Smooth muscle cell (in vitro differentiated cells): ENCODE measurements around the gene ZBTB5. TPM values are rescaled to one million over a fixed set of nuclear protein-coding genes. Genes with fewer than 3 reads are reported as not detected.

ENCODE experiments used
- DNase-seq: peaks from one replicate; lab custom pipeline; 2025; ENCODE audit not compliant: unreplicated experiment; lab: John Stamatoyannopoulos, UW
- H2AFZ ChIP-seq: fragments of 200-600 bp; sonication (generic); 2 replicates; pipeline ENCODE4 v1.6.0; 2016; ENCODE audit warnings: antibody characterized with exemption, low read depth, mild to moderate bottlenecking
- H3F3A ChIP-seq: fragments of 200-600 bp; sonication (generic); 2 replicates; pipeline ENCODE4 v1.6.0; 2017; ENCODE audit warnings: antibody characterized with exemption, low read depth
- H3K27ac ChIP-seq: fragments of 200-600 bp; sonication (generic); 2 replicates; pipeline ENCODE4 v1.5.1; 2016; ENCODE audit warnings: low read depth, mild to moderate bottlenecking
- H3K27me3 ChIP-seq: fragments of 200-600 bp; sonication (generic); 2 replicates; pipeline ENCODE4 v1.6.1; 2016; ENCODE audit warnings: low read depth, mild to moderate bottlenecking
- H3K36me3 ChIP-seq: fragments of 200-600 bp; sonication (generic); 2 replicates; pipeline ENCODE4 v1.5.1; 2016; ENCODE audit warnings: low read depth
- H3K4me1 ChIP-seq: fragments of 200-600 bp; sonication (generic); 2 replicates; pipeline ENCODE4 v1.5.1; 2016; ENCODE audit warnings: low read depth
- H3K4me2 ChIP-seq: fragments of 200-600 bp; sonication (generic); 2 replicates; pipeline ENCODE4 v1.6.0; 2016; ENCODE audit warnings: mild to moderate bottlenecking
- H3K4me3 ChIP-seq: fragments of 200-600 bp; sonication (generic); 2 replicates; pipeline ENCODE4 v1.5.1; 2016; ENCODE audit warnings: mild to moderate bottlenecking
- H3K79me2 ChIP-seq: fragments of 200-600 bp; sonication (generic); 2 replicates; pipeline ENCODE4 v1.6.0; 2016; ENCODE audit warnings: low read depth, mild to moderate bottlenecking
- H3K9ac ChIP-seq: fragments of 200-600 bp; sonication (generic); 2 replicates; pipeline ENCODE4 v1.6.0; 2016; ENCODE audit warnings: low read depth
- H3K9me3 ChIP-seq: fragments of 200-600 bp; sonication (generic); replicated peaks from 2 replicates; pipeline ENCODE4 v1.5.1; 2016; ENCODE audit warnings: low read depth
- H4K20me1 ChIP-seq: fragments of 200-600 bp; sonication (generic); 2 replicates; pipeline ENCODE4 v1.6.0; 2016; ENCODE audit warnings: low read depth
- CTCF ChIP-seq: fragments of 200-600 bp; sonication (generic); IDR thresholded peaks from 2 replicates; pipeline ENCODE4 v1.5.1; 2017; ENCODE audit warnings: borderline replicate concordance, mild to moderate bottlenecking, antibody characterized with exemption; ENCODE audit not compliant: insufficient read depth, poor library complexity, severe bottlenecking
- WGBS: methylation state at CpG from one replicate; pipeline ENCODE4 v1.1.7; 2016; ENCODE audit warnings: low lambda C conversion rate; 5-methylcytosine and 5-hydroxymethylcytosine counted together
- polyA plus RNA-seq: library from polyadenylated mRNA; unstranded; fragments of >200 nt; fragmentation: Nextera tagmentation; extraction: Ambion mirVana; gene quantifications from 2 replicates; pipeline ENCODE4 v1.2.1, GENCODE V29; 2016
- total RNA-seq: library from RNA; depleted of rRNA; stranded (reverse); fragments of >200 nt; gene quantifications from 2 replicates; pipeline ENCODE4 v1.2.3, GENCODE V29; 2014

The ZBTB5 gene
- total and polyA plus RNA-seq, 2 experiments from 2014 or later, result 4.3 to 21.8 TPM

GRCh38 chr9:37424204-37424685, 41.0 kb downstream of the ZBTB5 start:
- Histone ChIP-seq H3K79me2 (peaks cover 31% of the 10 kb centered on the region), H3K27ac (no peak overlapping the region), H3K9ac (no peak overlapping the region), H3K4me2 (peak overlapping the region; percentile 95), H4K20me1 (peaks cover 27% of the 10 kb centered on the region), H3F3A (no peaks in the 10 kb centered on the region), H3K4me3 (no peak overlapping the region), H3K9me3 (no peaks in the 10 kb centered on the region), H3K27me3 (no peaks in the 10 kb centered on the region), H2AFZ (no peak overlapping the region), H3K36me3 (no peaks in the 10 kb centered on the region), H3K4me1 (peaks cover 19% of the 10 kb centered on the region)
- no peak for TF ChIP-seq CTCF
- WGBS, result 89% methylated on average over 8 of the region's 8 CpGs
- no peak for DNase-seq

GRCh38 chr9:37423508-37423907, 41.7 kb downstream of the ZBTB5 start:
- H3K4me2 ChIP-seq, result peak overlapping the region; percentile 95
- no peak for DNase-seq
- H3K79me2 ChIP-seq, result peaks cover 31% of the 10 kb centered on the region
- no peak for TF ChIP-seq CTCF
- peak overlapping the region; percentile 90 for H3K4me3 ChIP-seq
- H3K27ac ChIP-seq, result no peak overlapping the region
- no peaks in the 10 kb centered on the region for H3K27me3 ChIP-seq
- H3K4me1 ChIP-seq, result peaks cover 19% of the 10 kb centered on the region
- peak overlapping the region; percentile 88 for H3K9ac ChIP-seq
- 91% methylated on average over 2 of the region's 2 CpGs for WGBS
- no peaks in the 10 kb centered on the region for H3K9me3 ChIP-seq
- no peak overlapping the region for H2AFZ ChIP-seq
- H3F3A ChIP-seq, result no peaks in the 10 kb centered on the region
- H3K36me3 ChIP-seq, result no peaks in the 10 kb centered on the region
- peaks cover 27% of the 10 kb centered on the region for H4K20me1 ChIP-seq

GRCh38 chr9:37422289-37423104, 42.8 kb downstream of the ZBTB5 start, which contains the start of gene GRHPR:
Gene GRHPR, plus strand, starts transcription at chr9:37422696. Its CDS starts 55 bp downstream, at chr9:37422751.
- H3K4me2 ChIP-seq, result peak within 1 kb of the TSS; percentile 95

More at GRCh38 chr9:37422289-37423104, 42.8 kb downstream of the ZBTB5 start, which contains the start of gene GRHPR:
- Histone ChIP-seq H2AFZ (peak within 1 kb of the TSS; percentile 89), H3K9ac (peak within 1 kb of the TSS; percentile 88), H3K27ac (peak within 1 kb of the TSS; percentile 68), H3K9me3 (no peaks in the 10 kb centered on the region), H3F3A (no peaks in the 10 kb centered on the region), H3K79me2 (peaks cover 31% of the 10 kb centered on the region), H3K36me3 (no peaks in the 10 kb centered on the region), H3K4me1 (peaks cover 19% of the 10 kb centered on the region), H3K27me3 (no peaks in the 10 kb centered on the region), H4K20me1 (peaks cover 27% of the 10 kb centered on the region), H3K4me3 (peak within 1 kb of the TSS; percentile 90)
- DNase-seq, result peak; percentile 70
- TF ChIP-seq CTCF, result no peak
- WGBS, result 1% methylated on average over 51 of the region's 56 CpGs
